ENCODE results near the gene FAM200B. TPM values are rescaled to one million over a fixed set of nuclear protein-coding genes. Genes with fewer than 3 reads are reported as not detected.

FAM200B gene
- total and polyA plus RNA-seq, 2 experiments from 2014 or later: 34.4 to 88.0 TPM

GRCh38 chr4:15695729-15696128, 14.1 kb downstream of the FAM200B start:
- H3F3A ChIP-seq (replicated peaks; ENCODE audit: low read depth): no peaks in the 10 kb centered on the region
- no peak for TF ChIP-seq POLR2AphosphoS5 (IDR thresholded peaks at IDR 0.05; ENCODE audit: low read depth)
- no peak for TF ChIP-seq CREB1 (CRISPR knock-in tag; IDR thresholded peaks at IDR 0.05; ENCODE audit: low read depth)
- TF ChIP-seq ZNF114 (CRISPR knock-in tag; IDR thresholded peaks at IDR 0.05): no peak
- Mint-ChIP-seq H3K4me3 (no peak overlapping the region), H3K27me3 (ENCODE audit: insufficient read depth, low read depth, poor library complexity) (peaks cover 2% of the 10 kb centered on the region), H3K27ac (no peak overlapping the region), H3K4me1 (peaks cover 24% of the 10 kb centered on the region), H3K9me3 (peaks cover 33% of the 10 kb centered on the region), H3K36me3 (ENCODE audit: low read depth) (peaks cover 29% of the 10 kb centered on the region)
- peaks cover 4% of the 10 kb centered on the region for H3K4me1 ChIP-seq (ENCODE audit: insufficient read depth)
- H3K27ac ChIP-seq (ENCODE audit: low read depth): no peak overlapping the region
- no peak for DNase-seq (ENCODE audit: low spot score)
- no peak for ATAC-seq
- H3K4me3 ChIP-seq: no peak overlapping the region
- no peaks in the 10 kb centered on the region for H3K36me3 ChIP-seq (ENCODE audit: insufficient read depth)
- H3K27me3 ChIP-seq (ENCODE audit: insufficient read depth): no peaks in the 10 kb centered on the region
- no peaks in the 10 kb centered on the region for H4K20me1 ChIP-seq (replicated peaks; ENCODE audit: insufficient read depth)
- H3K4me2 ChIP-seq: 0 out of 2 replicates have a peak overlapping the region, but pooled peaks have one; percentile 45
- H3K9me2 ChIP-seq (ENCODE audit: insufficient read depth): 0 out of 2 replicates have a peak, but pooled peaks cover 3% of the 10 kb centered on the region
- no peaks in the 10 kb centered on the region for H3K79me2 ChIP-seq (replicated peaks; ENCODE audit: insufficient read depth)
- no peak overlapping the region for H2AFZ ChIP-seq

GRCh38 chr4:15696866-15697265, 15.2 kb downstream of the FAM200B start:
- H3K36me3 ChIP-seq (ENCODE audit: insufficient read depth): no peaks in the 10 kb centered on the region
- H3K4me2 ChIP-seq: no peak overlapping the region
- H3K4me1 Mint-ChIP-seq: peaks cover 24% of the 10 kb centered on the region
- no peak overlapping the region for H3K4me3 ChIP-seq
- H3K27ac ChIP-seq (ENCODE audit: low read depth): no peak overlapping the region
- H3K9me2 ChIP-seq (ENCODE audit: insufficient read depth): no peaks in the 10 kb centered on the region
- H3K27me3 ChIP-seq (ENCODE audit: insufficient read depth): peaks cover 2% of the 10 kb centered on the region; the same call in 1 of the 2 replicates
- peaks cover 29% of the 10 kb centered on the region for H3K36me3 Mint-ChIP-seq (ENCODE audit: low read depth)
- no peak for DNase-seq (ENCODE audit: low spot score)
- H3K79me2 ChIP-seq (replicated peaks; ENCODE audit: insufficient read depth): no peaks in the 10 kb centered on the region
- no peak overlapping the region for H3K4me3 Mint-ChIP-seq
- H3K4me1 ChIP-seq (ENCODE audit: insufficient read depth): peaks cover 9% of the 10 kb centered on the region
- H3K27ac Mint-ChIP-seq: no peak overlapping the region
- no peak overlapping the region for H2AFZ ChIP-seq
- peaks cover 33% of the 10 kb centered on the region for H3K9me3 Mint-ChIP-seq
- H4K20me1 ChIP-seq (replicated peaks; ENCODE audit: insufficient read depth): no peaks in the 10 kb centered on the region
- H3F3A ChIP-seq (replicated peaks; ENCODE audit: low read depth): no peaks in the 10 kb centered on the region
- peaks cover 2% of the 10 kb centered on the region for H3K27me3 Mint-ChIP-seq (ENCODE audit: insufficient read depth, low read depth, poor library complexity)
- TF ChIP-seq, protein P1, sequence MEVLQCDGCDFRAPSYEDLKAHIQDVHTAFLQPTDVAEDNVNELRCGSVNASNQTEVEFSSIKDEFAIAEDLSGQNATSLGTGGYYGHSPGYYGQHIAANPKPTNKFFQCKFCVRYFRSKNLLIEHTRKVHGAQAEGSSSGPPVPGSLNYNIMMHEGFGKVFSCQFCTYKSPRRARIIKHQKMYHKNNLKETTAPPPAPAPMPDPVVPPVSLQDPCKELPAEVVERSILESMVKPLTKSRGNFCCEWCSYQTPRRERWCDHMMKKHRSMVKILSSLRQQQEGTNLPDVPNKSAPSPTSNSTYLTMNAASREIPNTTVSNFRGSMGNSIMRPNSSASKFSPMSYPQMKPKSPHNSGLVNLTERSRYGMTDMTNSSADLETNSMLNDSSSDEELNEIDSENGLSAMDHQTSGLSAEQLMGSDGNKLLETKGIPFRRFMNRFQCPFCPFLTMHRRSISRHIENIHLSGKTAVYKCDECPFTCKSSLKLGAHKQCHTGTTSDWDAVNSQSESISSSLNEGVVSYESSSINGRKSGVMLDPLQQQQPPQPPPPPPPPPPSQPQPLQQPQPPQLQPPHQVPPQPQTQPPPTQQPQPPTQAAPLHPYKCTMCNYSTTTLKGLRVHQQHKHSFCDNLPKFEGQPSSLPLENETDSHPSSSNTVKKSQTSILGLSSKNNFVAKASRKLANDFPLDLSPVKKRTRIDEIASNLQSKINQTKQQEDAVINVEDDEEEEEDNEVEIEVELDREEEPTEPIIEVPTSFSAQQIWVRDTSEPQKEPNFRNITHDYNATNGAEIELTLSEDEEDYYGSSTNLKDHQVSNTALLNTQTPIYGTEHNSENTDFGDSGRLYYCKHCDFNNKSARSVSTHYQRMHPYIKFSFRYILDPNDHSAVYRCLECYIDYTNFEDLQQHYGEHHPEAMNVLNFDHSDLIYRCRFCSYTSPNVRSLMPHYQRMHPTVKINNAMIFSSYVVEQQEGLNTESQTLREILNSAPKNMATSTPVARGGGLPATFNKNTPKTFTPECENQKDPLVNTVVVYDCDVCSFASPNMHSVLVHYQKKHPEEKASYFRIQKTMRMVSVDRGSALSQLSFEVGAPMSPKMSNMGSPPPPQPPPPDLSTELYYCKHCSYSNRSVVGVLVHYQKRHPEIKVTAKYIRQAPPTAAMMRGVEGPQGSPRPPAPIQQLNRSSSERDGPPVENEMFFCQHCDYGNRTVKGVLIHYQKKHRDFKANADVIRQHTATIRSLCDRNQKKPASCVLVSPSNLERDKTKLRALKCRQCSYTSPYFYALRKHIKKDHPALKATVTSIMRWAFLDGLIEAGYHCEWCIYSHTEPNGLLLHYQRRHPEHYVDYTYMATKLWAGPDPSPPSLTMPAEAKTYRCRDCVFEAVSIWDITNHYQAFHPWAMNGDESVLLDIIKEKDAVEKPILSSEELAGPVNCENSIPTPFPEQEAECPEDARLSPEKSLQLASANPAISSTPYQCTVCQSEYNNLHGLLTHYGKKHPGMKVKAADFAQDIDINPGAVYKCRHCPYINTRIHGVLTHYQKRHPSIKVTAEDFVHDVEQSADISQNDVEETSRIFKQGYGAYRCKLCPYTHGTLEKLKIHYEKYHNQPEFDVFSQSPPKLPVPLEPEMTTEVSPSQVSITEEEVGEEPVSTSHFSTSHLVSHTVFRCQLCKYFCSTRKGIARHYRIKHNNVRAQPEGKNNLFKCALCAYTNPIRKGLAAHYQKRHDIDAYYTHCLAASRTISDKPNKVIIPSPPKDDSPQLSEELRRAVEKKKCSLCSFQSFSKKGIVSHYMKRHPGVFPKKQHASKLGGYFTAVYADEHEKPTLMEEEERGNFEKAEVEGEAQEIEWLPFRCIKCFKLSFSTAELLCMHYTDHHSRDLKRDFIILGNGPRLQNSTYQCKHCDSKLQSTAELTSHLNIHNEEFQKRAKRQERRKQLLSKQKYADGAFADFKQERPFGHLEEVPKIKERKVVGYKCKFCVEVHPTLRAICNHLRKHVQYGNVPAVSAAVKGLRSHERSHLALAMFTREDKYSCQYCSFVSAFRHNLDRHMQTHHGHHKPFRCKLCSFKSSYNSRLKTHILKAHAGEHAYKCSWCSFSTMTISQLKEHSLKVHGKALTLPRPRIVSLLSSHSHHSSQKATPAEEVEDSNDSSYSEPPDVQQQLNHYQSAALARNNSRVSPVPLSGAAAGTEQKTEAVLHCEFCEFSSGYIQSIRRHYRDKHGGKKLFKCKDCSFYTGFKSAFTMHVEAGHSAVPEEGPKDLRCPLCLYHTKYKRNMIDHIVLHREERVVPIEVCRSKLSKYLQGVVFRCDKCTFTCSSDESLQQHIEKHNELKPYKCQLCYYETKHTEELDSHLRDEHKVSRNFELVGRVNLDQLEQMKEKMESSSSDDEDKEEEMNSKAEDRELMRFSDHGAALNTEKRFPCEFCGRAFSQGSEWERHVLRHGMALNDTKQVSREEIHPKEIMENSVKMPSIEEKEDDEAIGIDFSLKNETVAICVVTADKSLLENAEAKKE (CRISPR knock-in tag; IDR thresholded peaks at IDR 0.05): no peak
- TF ChIP-seq, protein P2, sequence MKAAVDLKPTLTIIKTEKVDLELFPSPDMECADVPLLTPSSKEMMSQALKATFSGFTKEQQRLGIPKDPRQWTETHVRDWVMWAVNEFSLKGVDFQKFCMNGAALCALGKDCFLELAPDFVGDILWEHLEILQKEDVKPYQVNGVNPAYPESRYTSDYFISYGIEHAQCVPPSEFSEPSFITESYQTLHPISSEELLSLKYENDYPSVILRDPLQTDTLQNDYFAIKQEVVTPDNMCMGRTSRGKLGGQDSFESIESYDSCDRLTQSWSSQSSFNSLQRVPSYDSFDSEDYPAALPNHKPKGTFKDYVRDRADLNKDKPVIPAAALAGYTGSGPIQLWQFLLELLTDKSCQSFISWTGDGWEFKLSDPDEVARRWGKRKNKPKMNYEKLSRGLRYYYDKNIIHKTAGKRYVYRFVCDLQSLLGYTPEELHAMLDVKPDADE (IDR thresholded peaks at IDR 0.05): no peak
- no peak for ATAC-seq

All from GM23338 (cell line).